Uterus (tissue), 2 donors: Measurements from ENCODE around the gene KCNC1.

ENCODE experiments used
- CTCF ChIP-seq, 4 experiments: fragments of 200-600 bp in 2 of 4; fragments of 450-650 bp in 2 of 4; sonication (generic) in 2 of 4; IDR thresholded peaks; one replicate each; pipeline ENCODE4 v1.5.1; 2016 to 2019; ENCODE audit warnings: antibody characterized with exemption in 4 of 4, mild to moderate bottlenecking in 2 of 4, moderate library complexity in 1 of 4
- POLR2A ChIP-seq, 2 donors: fragments of 450-650 bp; IDR thresholded peaks; one replicate each; pipeline ENCODE4 v1.6.1; 2016; ENCODE audit warnings: antibody characterized with exemption in 2 of 2, mild to moderate bottlenecking in 1 of 2, moderate library complexity in 1 of 2

- TF ChIP-seq CTCF (IDR thresholded peaks at IDR 0.05): no peak
- no peak for TF ChIP-seq POLR2A (IDR thresholded peaks at IDR 0.05)
These were observed 36.8 kb downstream of the KCNC1 start for GRCh38 chr11:17771415-17771814.
